GM18868 (cell line): Measurements from ENCODE around the gene SHISAL1.

Experiments
- ATAC-seq: cut with Tn5 transposase; IDR thresholded peaks from one replicate; pipeline ENCODE4 v1.9.1; 2021; ENCODE audit warnings: mild to moderate bottlenecking, moderate library complexity; ENCODE audit not compliant: unreplicated experiment

Gene SHISAL1

GRCh38 chr22:44312766-44313165 lies at the start of gene SHISAL1:
Gene SHISAL1 (minus strand): TSS chr22:44312951. CDS start chr22:44300945, 12,006 bp downstream.
- ATAC-seq: no peak

DNA sequence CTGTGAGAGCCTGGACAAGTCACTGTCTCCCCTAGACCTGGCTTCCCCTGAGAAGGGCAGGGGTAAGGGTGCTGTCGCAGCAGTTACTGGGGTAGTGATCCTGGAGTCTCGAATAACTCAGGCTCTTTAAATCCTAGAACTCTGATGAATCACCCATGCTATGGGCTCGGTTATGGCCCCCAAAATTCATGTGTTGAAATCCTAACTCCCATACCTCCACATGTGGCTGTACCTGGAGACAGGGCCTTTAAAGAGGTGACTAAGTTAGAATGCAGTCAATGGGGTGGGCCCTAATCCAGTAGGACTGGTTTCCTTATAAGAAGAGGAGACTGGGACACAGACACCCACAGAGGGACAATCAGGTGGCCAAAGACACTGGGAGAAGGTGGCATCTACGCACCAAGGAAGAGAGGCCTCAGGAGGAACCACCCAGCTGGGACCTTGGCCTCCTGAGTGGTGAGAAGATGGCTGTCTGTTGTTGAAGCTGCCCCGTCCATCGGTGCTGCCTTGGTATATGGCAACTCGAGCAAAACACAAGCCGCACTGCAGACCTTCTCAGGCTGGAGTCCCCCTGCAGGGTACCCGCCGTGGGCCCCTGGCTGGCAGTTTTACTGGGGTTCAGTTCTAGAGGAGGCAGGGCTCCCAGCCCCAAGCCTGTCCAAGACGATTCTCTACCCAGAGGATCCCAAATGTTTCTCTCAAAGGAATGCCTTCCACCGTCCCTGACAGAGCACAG lies 48.8 kb upstream of the SHISAL1 start:
- ATAC-seq: no peak

DNA sequence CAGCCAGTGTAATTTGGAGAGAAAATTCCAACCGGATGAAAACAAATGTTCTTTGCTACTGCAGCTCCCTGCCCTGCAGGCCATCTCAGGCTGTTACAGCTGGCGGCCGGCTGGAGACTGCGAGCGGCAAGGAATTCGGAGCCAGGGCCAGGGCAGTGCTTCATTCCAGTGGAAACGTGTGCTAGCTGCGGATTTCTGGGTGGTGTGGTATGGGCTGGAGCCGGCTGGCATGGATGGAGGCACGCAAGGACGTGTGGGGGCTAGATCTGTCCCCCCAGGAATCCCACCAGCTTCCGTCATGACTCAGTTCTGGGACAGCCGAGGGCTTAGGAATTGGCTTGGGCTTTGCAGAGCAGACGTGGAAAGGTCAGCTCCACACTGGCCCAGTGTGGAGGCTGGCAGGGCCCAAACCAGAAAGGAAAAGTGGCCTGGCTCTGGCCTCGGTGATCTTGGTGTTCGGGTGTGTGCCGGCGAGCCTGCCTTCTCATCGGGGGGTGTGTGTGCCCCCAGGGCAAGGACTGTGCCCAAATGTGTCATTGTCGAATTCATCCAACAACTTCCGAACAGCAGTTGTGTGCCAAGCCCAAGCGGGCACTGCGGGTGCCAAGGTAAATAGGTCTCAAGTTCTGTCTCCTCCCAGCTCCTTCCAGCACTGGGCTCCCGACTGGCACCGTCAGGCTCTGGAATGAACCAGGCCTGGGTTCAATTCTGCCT lies 48.1 kb upstream of the SHISAL1 start:
- ATAC-seq: no peak

GRCh38 chr22:44360306-44360667 lies 47.5 kb upstream of the SHISAL1 start:
- no peak for ATAC-seq

DNA sequence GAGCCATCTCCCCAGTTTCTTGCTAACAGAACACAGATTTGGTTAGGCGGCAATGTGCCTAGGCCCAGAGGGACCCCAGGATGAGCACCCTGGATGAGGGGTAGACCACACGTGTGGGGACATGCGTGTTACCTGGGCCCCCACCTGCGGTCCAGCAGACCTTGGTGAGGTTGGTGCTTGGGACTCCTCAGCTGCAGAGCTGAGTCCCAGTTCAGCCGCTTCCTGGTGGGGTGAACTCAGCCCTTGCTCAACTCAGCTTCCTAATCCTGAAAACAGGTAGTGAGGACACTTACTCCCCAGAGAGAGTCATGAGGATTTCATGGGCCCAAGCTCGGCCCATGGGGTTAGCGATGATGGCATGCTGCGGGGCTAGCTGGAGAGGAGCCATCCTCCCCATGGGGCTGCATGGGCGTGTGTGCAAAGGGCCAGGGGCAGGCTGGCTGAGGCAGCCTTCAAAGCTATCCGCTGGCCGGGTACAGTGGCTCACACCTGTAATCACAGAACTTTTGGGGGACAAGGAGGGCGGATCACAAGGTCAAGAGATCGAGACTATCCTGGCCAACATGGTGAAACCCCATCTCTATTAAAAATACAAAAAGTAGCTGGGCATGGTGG lies 46.9 kb upstream of the SHISAL1 start:
- no peak for ATAC-seq

GRCh38 chr22:44358709-44359440 lies 46.1 kb upstream of the SHISAL1 start:
- ATAC-seq: no peak

DNA sequence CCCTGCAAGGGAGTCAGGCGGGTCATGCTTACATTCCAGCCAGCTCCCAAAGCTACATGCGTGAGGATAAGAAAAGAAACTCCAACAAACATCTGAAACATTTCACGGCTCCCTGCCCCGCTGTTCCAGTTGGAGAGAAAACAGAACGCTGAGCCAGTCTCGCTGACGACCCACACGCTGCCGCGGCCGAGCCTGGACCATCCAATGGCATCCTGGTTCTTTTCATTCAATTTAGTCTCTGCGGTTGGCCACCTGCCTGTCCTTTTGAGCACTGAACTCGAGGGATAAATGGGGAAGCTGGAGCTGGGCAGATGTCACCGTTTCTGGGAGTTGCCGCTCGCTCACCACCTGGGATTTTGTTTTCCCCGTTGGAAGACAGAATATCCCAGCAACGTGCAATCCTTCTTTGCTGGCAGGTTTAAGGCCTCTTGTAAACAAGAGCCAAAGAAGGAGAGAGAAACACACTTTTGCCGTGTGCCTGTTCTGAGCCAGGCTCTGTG lies 45.3 kb upstream of the SHISAL1 start:
- no peak for ATAC-seq

GRCh38 chr22:44357296-44357965 lies 44.7 kb upstream of the SHISAL1 start:
- ATAC-seq: no peak

- no peak for ATAC-seq
Observed at GRCh38 chr22:44355716-44356070, 42.9 kb upstream of the SHISAL1 start.

- no peak for ATAC-seq
Observed at GRCh38 chr22:44354288-44354687, 41.5 kb upstream of the SHISAL1 start.

GRCh38 chr22:44353041-44353440 lies 40.3 kb upstream of the SHISAL1 start:
- ATAC-seq: no peak

- ATAC-seq: no peak
Observed at GRCh38 chr22:44352378-44353035, 39.8 kb upstream of the SHISAL1 start.

- ATAC-seq: no peak
Observed at GRCh38 chr22:44351685-44352377, 39.1 kb upstream of the SHISAL1 start.

DNA sequence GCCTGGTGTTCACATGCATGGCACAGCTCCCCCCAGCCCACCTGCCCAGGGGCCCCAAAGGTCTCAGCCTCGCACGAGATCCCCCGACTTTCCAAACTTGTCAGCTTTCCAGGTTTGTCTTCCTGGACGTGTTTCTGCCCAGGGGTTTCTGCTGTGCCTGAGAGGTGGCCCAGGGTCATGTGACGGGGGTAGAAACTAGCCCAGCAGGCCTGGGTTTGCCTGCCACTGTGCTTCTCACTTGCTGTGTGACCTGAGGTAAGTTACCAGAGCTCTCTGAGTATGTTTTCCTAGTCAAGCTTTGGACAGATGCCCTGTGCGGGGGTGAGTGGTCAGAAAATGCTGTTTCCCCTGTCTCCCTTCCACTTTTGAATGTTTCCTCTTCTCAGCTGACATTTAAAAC lies 38.3 kb upstream of the SHISAL1 start:
- no peak for ATAC-seq

- ATAC-seq: no peak
Observed at GRCh38 chr22:44349594-44349993, 36.8 kb upstream of the SHISAL1 start.

- no peak for ATAC-seq
Observed at GRCh38 chr22:44348971-44349560, 36.3 kb upstream of the SHISAL1 start.

DNA sequence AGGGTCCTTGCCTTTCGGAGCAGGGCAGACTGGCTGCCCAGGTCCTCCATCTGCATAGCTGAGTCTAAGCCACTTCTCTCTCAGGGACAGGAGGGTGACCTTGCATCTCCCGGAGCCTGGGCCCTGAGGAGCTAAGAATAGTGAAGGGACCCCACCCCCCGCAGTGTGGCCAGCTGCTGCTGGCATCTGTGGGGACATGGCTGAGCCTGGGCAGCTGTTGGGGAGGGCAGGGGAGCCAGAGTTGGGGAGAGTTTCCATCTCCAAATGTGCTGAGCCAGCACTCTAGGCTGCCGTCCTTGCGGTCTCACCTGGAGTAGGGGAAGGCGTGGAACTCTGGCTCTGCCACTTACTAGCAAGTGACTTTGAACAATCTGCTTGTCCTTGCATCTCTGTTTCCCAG lies 34.8 kb upstream of the SHISAL1 start:
- no peak for ATAC-seq

DNA sequence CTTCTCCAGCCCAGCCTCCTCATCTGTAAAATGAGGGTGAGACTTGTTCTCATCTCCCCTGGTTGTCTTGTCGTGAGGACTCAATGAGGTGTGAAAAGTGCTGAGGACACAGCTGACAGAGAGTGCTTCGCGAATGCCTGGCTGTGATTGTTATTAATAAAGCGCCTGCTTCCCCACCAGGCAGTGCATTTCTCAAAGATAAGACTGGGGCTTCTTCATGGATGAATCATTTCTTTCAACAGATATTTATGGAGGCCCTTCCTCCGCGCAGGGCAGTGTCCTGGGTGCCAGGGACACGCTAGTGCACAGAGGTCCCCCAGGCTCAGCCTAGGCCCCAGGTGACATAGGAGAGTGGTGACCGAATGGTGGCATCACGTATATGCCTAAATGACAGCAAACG lies 34.3 kb upstream of the SHISAL1 start:
- no peak for ATAC-seq

GRCh38 chr22:44345872-44346271 lies 33.1 kb upstream of the SHISAL1 start:
- no peak for ATAC-seq
